ENCODE measurements around the gene TMEM272. TPM values are rescaled to one million over a fixed set of nuclear protein-coding genes. Genes with fewer than 3 reads are reported as not detected.
A peak's percentile ranks its signal among the peaks of the same experiment; 100 is the strongest.

TMEM272 gene
- total and polyA plus RNA-seq, 7 donors, result 0.17 to 0.49 (median 0.27) TPM; not detected in 1

GRCh38 chr13:51805313-51805712 lies 39.7 kb downstream of the TMEM272 start:
- H3K4me1 ChIP-seq, result peaks cover 26% of the 10 kb centered on the region
- DNase-seq, result no peak

GRCh38 chr13:51804295-51805172 lies 40.4 kb downstream of the TMEM272 start:
- Histone ChIP-seq H3K4me3 (peak overlapping the region; percentile 95), H3K4me1 (peaks cover 26% of the 10 kb centered on the region), H3K36me3 (ENCODE audit: insufficient read depth in 1 of 2, low read depth in 1 of 2) (no peaks in the 10 kb centered on the region), H3K9me3 (no peaks in the 10 kb centered on the region), H3K27ac (peak overlapping the region; percentile 100), H3K27me3 (ENCODE audit: insufficient read depth in 3 of 3, low read length in 2 of 3) (no peaks in the 10 kb centered on the region)
- no peak for TF ChIP-seq CTCF (IDR thresholded peaks at IDR 0.05)
- DNase-seq, result peak in 1 of 2 donors; percentile 65
- intact Hi-C loops (cut with DNase I), result loop anchor here (2.0 to 10.0 kb wide), 5 partner anchors 220 to 850 kb away; partner anchors contain the start of genes INTS6 (in 2 of the 2), WDFY2 (in 2 of the 2) and SUGT1 (in 1 of the 2)
- peak in 1 of 4 donors; percentile 10 for ATAC-seq
- WGBS, 3 donors, result 11 to 16% (median 11%) methylated on average over 31 of the region's 31 CpGs

More at GRCh38 chr13:51805313-51805712, 39.7 kb downstream of the TMEM272 start:
- Histone ChIP-seq H3K4me3 (peak overlapping the region; percentile 95), H3K9me3 (no peaks in the 10 kb centered on the region), H3K27ac (peak overlapping the region; percentile 100), H3K27me3 (ENCODE audit: insufficient read depth in 3 of 3, low read length in 2 of 3) (no peaks in the 10 kb centered on the region), H3K36me3 (ENCODE audit: insufficient read depth in 1 of 2, low read depth in 1 of 2) (no peaks in the 10 kb centered on the region)
- no peak for ATAC-seq
- WGBS, 3 donors, result 81 to 89% (median 88%) methylated on average over 4 of the region's 4 CpGs
- no peak for TF ChIP-seq CTCF (IDR thresholded peaks at IDR 0.05)
- intact Hi-C loops (cut with DNase I), result loop anchor here (2.0 to 10.0 kb wide), 3 partner anchors 221 to 849 kb away; partner anchors contain the start of genes INTS6 (in 1 of the 2), SUGT1 (in 1 of the 2) and WDFY2 (in 1 of the 2)

GRCh38 chr13:51803422-51804294 lies 41.3 kb downstream of the TMEM272 start, which contains the start of gene DHRS12:
TSS of gene DHRS12 (minus strand) at chr13:51804163. CDS start at chr13:51799659, 4,504 bp downstream.
- ATAC-seq, result peak; percentile 90 to 91 (median 90)
- Histone ChIP-seq H3K27me3 (ENCODE audit: insufficient read depth in 3 of 3, low read length in 2 of 3) (no peaks in the 10 kb centered on the region), H3K9me3 (no peaks in the 10 kb centered on the region), H3K36me3 (ENCODE audit: insufficient read depth in 1 of 2, low read depth in 1 of 2) (peaks cover 0 to under 1% of the 10 kb centered on the region in 2 donors), H3K27ac (peak within 1 kb of the TSS; percentile 100), H3K4me3 (peak within 1 kb of the TSS; percentile 95), H3K4me1 (peaks cover 26% of the 10 kb centered on the region)
- TF ChIP-seq CTCF (IDR thresholded peaks at IDR 0.05), result no peak
- intact Hi-C loops (cut with DNase I), result loop anchor here (2.0 to 10.0 kb wide), 5 partner anchors 219 to 851 kb away; partner anchors contain the start of genes INTS6 (in 2 of the 2), WDFY2 (in 2 of the 2) and SUGT1 (in 1 of the 2)
- 0 to 1% (median 0%) methylated on average over 66 to 91 of the region's 91 CpGs for WGBS, 3 donors
- DNase-seq, result peak; percentile 89 to 94

- H3K4me3 ChIP-seq, result peak overlapping the region; percentile 95
- H3K27ac ChIP-seq, result peak overlapping the region; percentile 100
- H3K9me3 ChIP-seq, result no peaks in the 10 kb centered on the region
- peaks cover 0 to 8% of the 10 kb centered on the region in 2 donors for H3K36me3 ChIP-seq (ENCODE audit: insufficient read depth in 1 of 2, low read depth in 1 of 2)
- no peaks in the 10 kb centered on the region for H3K27me3 ChIP-seq (ENCODE audit: insufficient read depth in 3 of 3, low read length in 2 of 3)
- intact Hi-C loops (cut with DNase I), result loop anchor here (5.0 to 10.0 kb wide), 4 partner anchors 221 to 852 kb away; partner anchors contain the start of genes INTS6 (in 2 of the 2), SUGT1 (in 1 of the 2) and WDFY2 (in 1 of the 2)
- ATAC-seq (no peak), DNase-seq (no peak)
- peaks cover 26% of the 10 kb centered on the region for H3K4me1 ChIP-seq
- 48 to 52% (median 50%) methylated on average over 9 of the region's 9 CpGs for WGBS, 3 donors
- TF ChIP-seq CTCF (IDR thresholded peaks at IDR 0.05), result no peak
Measured at GRCh38 chr13:51802631-51803418, 42.2 kb downstream of the TMEM272 start.

Measured in psoas muscle (tissue), 8 donors.